MCF 10A (cell line): ENCODE results near the gene SECISBP2L. TPM values are rescaled to one million over a fixed set of nuclear protein-coding genes. Genes with fewer than 3 reads are reported as not detected.

Experiments
- BruUV-seq: library from RNA; stranded (reverse); fragments of 400-500 nt; replicated peaks from 2 replicates; lab custom pipeline; 2021; lab: Mats Ljungman, UMichigan
- CTCF ChIA-PET: fragments of 300-600 bp; sonication (Branson Sonifier 250); formaldehyde crosslinking; extraction: SDS; loops from one replicate; lab custom pipeline; 2021; ENCODE audit warnings: antibody characterized with exemption, inconsistent platforms; lab: Yijun Ruan, JAX
- POLR2A ChIA-PET: fragments of 300-600, 350-650 bp; sonication (Branson Sonifier 250); formaldehyde crosslinking; extraction: SDS; loops from one replicate; lab custom pipeline; 2020; ENCODE audit warnings: antibody characterized with exemption, inconsistent platforms; lab: Yijun Ruan, JAX
- DNase-seq: peaks from one replicate; pipeline ENCODE4 v3.0.0-alpha.2; 2018; ENCODE audit not compliant: unreplicated experiment
- H3K27ac Mint-ChIP-seq: one replicate; pipeline ENCODE4 v1.8.0; 2022; ENCODE audit warnings: mild to moderate bottlenecking, low read depth, mixed read lengths; ENCODE audit not compliant: unreplicated experiment
- H3K27me3 Mint-ChIP-seq: one replicate; pipeline ENCODE4 v1.8.0; 2022; ENCODE audit warnings: mixed read lengths; ENCODE audit not compliant: insufficient read depth, unreplicated experiment
- H3K36me3 Mint-ChIP-seq: one replicate; pipeline ENCODE4 v1.8.0; 2022; ENCODE audit warnings: mild to moderate bottlenecking, moderate library complexity, mixed read lengths; ENCODE audit not compliant: insufficient read depth, unreplicated experiment
- H3K4me1 Mint-ChIP-seq: one replicate; pipeline ENCODE4 v1.8.0; 2022; ENCODE audit warnings: mixed read lengths; ENCODE audit not compliant: insufficient read depth, unreplicated experiment
- H3K4me3 Mint-ChIP-seq: one replicate; pipeline ENCODE4 v1.8.0; 2022; ENCODE audit warnings: mild to moderate bottlenecking, moderate library complexity, mixed read lengths; ENCODE audit not compliant: unreplicated experiment
- H3K9me3 Mint-ChIP-seq: one replicate; pipeline ENCODE4 v1.8.0; 2022; ENCODE audit warnings: mixed read lengths; ENCODE audit not compliant: unreplicated experiment
- CTCF ChIP-seq: fragments of 200-600 bp; IDR thresholded peaks from one replicate; pipeline ENCODE4 v1.8.0; 2022; ENCODE audit warnings: antibody characterized with exemption, mild to moderate bottlenecking; ENCODE audit not compliant: unreplicated experiment
- intact Hi-C: fragments of 100-400 bp; cut with micrococcal nuclease; formaldehyde crosslinking; loops from 2 replicates; pipeline ENCODE4 v1.14.1; 2022
- total RNA-seq: library from RNA; stranded (reverse); gene quantifications from 2 replicates; pipeline ENCODE4 v1.2.3, GENCODE V29; 2022

SECISBP2L gene
- total RNA-seq, 1 experiment from 2014 or later, result 19.6 TPM

DNA sequence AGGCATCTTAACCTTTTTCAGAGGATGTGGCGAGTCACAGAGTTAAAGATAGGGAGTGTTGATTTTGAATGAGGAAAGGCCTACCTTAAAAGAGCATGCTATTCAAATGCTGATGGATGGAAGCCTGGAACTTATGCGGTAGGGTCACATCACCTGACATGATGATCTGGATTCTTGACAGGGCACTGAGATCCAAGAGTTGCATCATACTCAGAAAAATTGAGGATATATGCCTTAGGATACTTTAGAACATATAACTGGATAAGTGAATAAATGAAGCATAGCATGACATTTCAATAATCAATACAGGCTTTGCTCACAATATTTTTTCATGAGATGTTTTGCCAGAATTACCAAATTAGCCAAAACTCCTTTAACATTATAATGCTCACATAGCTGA, 20.1 kb upstream of the SECISBP2L start:
- intact Hi-C loops, result no loop called here
- Mint-ChIP-seq H3K27me3 (peaks cover 22% of the 10 kb centered on the region), H3K4me3 (no peak overlapping the region), H3K27ac (no peak overlapping the region), H3K4me1 (no peaks in the 10 kb centered on the region), H3K36me3 (no peaks in the 10 kb centered on the region), H3K9me3 (no peaks in the 10 kb centered on the region)
- no peak for TF ChIP-seq CTCF
- CTCF ChIA-PET, result no interaction called here
- no TSS peak for BruUV-seq
- no peak for DNase-seq
- POLR2A ChIA-PET, result no interaction called here

DNA sequence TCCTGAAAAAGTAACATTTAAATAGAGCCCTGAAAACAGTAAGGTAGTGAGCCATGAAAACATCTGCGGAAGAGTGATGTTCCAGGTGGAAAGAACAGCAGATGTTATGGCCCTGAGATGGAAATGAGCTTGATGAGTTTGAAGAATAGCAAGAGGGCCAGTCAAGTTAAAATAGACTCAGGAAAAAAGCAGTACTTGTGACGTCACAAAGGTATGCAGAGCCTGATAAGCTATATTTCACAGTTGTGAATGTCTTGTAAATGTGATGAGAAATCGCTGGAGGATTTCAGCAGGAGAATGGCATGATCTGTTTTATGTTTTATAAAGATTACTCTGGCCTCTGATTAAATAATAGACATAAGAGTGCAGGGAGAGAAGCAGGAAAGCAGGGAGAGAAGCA, 18.6 kb upstream of the SECISBP2L start:
- no peak overlapping the region for H3K4me3 Mint-ChIP-seq
- H3K36me3 Mint-ChIP-seq, result no peaks in the 10 kb centered on the region
- TF ChIP-seq CTCF, result no peak
- no TSS peak for BruUV-seq
- POLR2A ChIA-PET, result no interaction called here
- no peak for DNase-seq
- no peaks in the 10 kb centered on the region for H3K9me3 Mint-ChIP-seq
- no peak overlapping the region for H3K27ac Mint-ChIP-seq
- H3K4me1 Mint-ChIP-seq, result peaks cover 6% of the 10 kb centered on the region
- CTCF ChIA-PET, result no interaction called here
- H3K27me3 Mint-ChIP-seq, result peaks cover 7% of the 10 kb centered on the region
- intact Hi-C loops, result no loop called here

DNA sequence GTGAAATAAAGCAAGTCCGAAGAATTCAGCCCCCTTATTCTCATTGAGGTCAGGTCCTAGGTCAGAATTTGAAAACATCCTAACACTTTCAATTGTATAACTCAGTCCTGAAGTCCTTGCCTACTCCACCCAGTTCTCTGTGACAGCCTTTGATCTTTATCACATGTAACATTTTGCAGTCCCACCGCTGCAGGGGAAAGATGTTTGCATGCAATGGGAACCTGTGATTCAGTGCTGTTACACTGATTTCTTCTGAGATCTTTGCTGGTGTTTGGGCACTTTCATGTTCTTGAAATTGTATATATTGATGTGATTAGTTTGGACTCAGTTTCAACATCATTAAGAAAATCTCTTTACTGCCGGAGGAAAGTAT, 18.0 kb upstream of the SECISBP2L start:
- peaks cover 1% of the 10 kb centered on the region for H3K27me3 Mint-ChIP-seq
- H3K4me1 Mint-ChIP-seq, result peaks cover 6% of the 10 kb centered on the region
- ChIA-PET CTCF (no interaction called here), POLR2A (no interaction called here)
- BruUV-seq, result no TSS peak
- no peak overlapping the region for H3K27ac Mint-ChIP-seq
- no peaks in the 10 kb centered on the region for H3K36me3 Mint-ChIP-seq
- no peak overlapping the region for H3K4me3 Mint-ChIP-seq
- no peak for DNase-seq
- H3K9me3 Mint-ChIP-seq, result no peaks in the 10 kb centered on the region
- no peak for TF ChIP-seq CTCF
- intact Hi-C loops, result no loop called here

- BruUV-seq, result no TSS peak
- H3K4me3 Mint-ChIP-seq, result no peak overlapping the region
- H3K27ac Mint-ChIP-seq, result no peak overlapping the region
- ChIA-PET CTCF (no interaction called here), POLR2A (no interaction called here)
- DNase-seq, result no peak
- peaks cover 6% of the 10 kb centered on the region for H3K4me1 Mint-ChIP-seq
- no peaks in the 10 kb centered on the region for H3K36me3 Mint-ChIP-seq
- H3K9me3 Mint-ChIP-seq, result no peaks in the 10 kb centered on the region
- intact Hi-C loops, result no loop called here
- TF ChIP-seq CTCF, result no peak
- no peaks in the 10 kb centered on the region for H3K27me3 Mint-ChIP-seq
Measured at GRCh38 chr15:49063402-49064280, 17.4 kb upstream of the SECISBP2L start.
